T-cell (primary cell): ENCODE measurements around the gene SH3RF3. TPM values are rescaled to one million over a fixed set of nuclear protein-coding genes. Genes with fewer than 3 reads are reported as not detected.

Experiments
- ATAC-seq, 4 experiments: fragments of 200-7000 bp in 3 of 4; fragments of 150-1000 bp in 1 of 4; cut with Tn5 transposase; replicated peaks in 1 of 4; 1 replicate in 3 of 4; 2 replicates in 1 of 4; pipeline ENCODE4 v1.10.0; 2021; ENCODE audit warnings: moderate library complexity in 3 of 4, mild to moderate bottlenecking in 2 of 4, moderate number of reproducible peaks in 1 of 4
- CTCF ChIA-PET, 2 donors: fragments of 300-600 bp; sonication (Branson Sonifier 250); formaldehyde crosslinking; loops; one replicate each; lab custom pipeline; 2022; ENCODE audit warnings: antibody characterized with exemption in 2 of 2; lab: Charles Lee
- POLR2A ChIA-PET, 2 donors: fragments of 300-600 bp; sonication (Branson Sonifier 250); formaldehyde crosslinking; loops; one replicate each; lab custom pipeline; 2022; ENCODE audit warnings: antibody characterized with exemption in 2 of 2; lab: Charles Lee
- DNase-seq, 35 experiments: peaks; one replicate each; pipeline versions ENCODE4 v3.0.0 to v3.0.0-alpha.2; 2013 to 2023
- H3K27ac ChIP-seq: one replicate; pipeline ENCODE4 v1.5.1; 2013; ENCODE audit warnings: low read length
- H3K27me3 ChIP-seq, 2 experiments: replicated peaks in 1 of 2; 1 replicate in 1 of 2; 2 replicates in 1 of 2; pipeline versions ENCODE4 v1.6.1 to v1.7.0; 2013; ENCODE audit warnings: low read length in 1 of 2, mixed read lengths in 1 of 2; ENCODE audit not compliant: control insufficient read depth in 2 of 2, insufficient read depth in 2 of 2; ENCODE audit errors: extremely low read depth in 1 of 2
- H3K36me3 ChIP-seq, 2 donors: 1 replicate in 1 of 2; 2 replicates in 1 of 2; pipeline versions ENCODE4 v1.6.1 to v1.7.0; 2013; ENCODE audit warnings: low read length in 1 of 2; ENCODE audit not compliant: control insufficient read depth in 2 of 2, insufficient read depth in 1 of 2; ENCODE audit errors: extremely low read depth in 1 of 2
- H3K4me1 ChIP-seq, 2 experiments: 1 replicate in 1 of 2; 2 replicates in 1 of 2; pipeline versions ENCODE4 v1.6.1 to v1.7.0; 2013; ENCODE audit warnings: low read length in 2 of 2, mixed read lengths in 1 of 2; ENCODE audit not compliant: insufficient read depth in 2 of 2, control insufficient read depth in 1 of 2; ENCODE audit errors: extremely low read depth in 1 of 2
- H3K4me3 ChIP-seq, 2 donors: 1 replicate in 1 of 2; 2 replicates in 1 of 2; pipeline versions ENCODE4 v1.5.1 to v1.7.0; 2013; ENCODE audit warnings: mild to moderate bottlenecking in 2 of 2, low read length in 1 of 2, moderate library complexity in 1 of 2; ENCODE audit not compliant: control insufficient read depth in 1 of 2; ENCODE audit errors: extremely low read depth in 1 of 2
- H3K9me3 ChIP-seq: 2 replicates; pipeline ENCODE4 v1.7.0; 2013
- H3K27ac Mint-ChIP-seq, 2 donors: one replicate each; pipeline ENCODE4 v1.8.0; 2020 to 2021; ENCODE audit warnings: mild to moderate bottlenecking in 2 of 2, mixed read lengths in 2 of 2
- H3K27me3 Mint-ChIP-seq, 2 donors: one replicate each; pipeline ENCODE4 v1.8.0; 2021 to 2022; ENCODE audit warnings: mixed read lengths in 2 of 2
- H3K36me3 Mint-ChIP-seq: one replicate; pipeline ENCODE4 v1.8.0; 2021; ENCODE audit warnings: mixed read lengths
- H3K4me1 Mint-ChIP-seq, 3 donors: one replicate each; pipeline ENCODE4 v1.8.0; 2020 to 2022; ENCODE audit warnings: mixed read lengths in 3 of 3, mild to moderate bottlenecking in 1 of 3
- H3K4me3 Mint-ChIP-seq, 3 donors: one replicate each; pipeline ENCODE4 v1.8.0; 2020 to 2022; ENCODE audit warnings: mild to moderate bottlenecking in 3 of 3, mixed read lengths in 3 of 3, moderate library complexity in 3 of 3
- H3K9me3 Mint-ChIP-seq, 3 donors: one replicate each; pipeline ENCODE4 v1.8.0; 2020 to 2022; ENCODE audit warnings: mixed read lengths in 3 of 3
- WGBS: methylation state at CpG from one replicate; pipeline ENCODE4 v1.1.5; 2013; ENCODE audit warnings: missing lambda C conversion rate; ENCODE audit not compliant: insufficient coverage; 5-methylcytosine and 5-hydroxymethylcytosine counted together
- total RNA-seq, 35 experiments: library from RNA in 6 of 35; stranded (reverse) in 6 of 35; fragments of 120-200 nt in 1 of 35; gene quantifications; one replicate each; pipeline versions ENCODE4 v1.2.1 to v1.2.4 and lab custom pipeline; 2013 to 2026

SH3RF3 gene
- total RNA-seq, 5 donors from 2014 or later (not counting 1 experiment from before 2014, with no cell fraction given): 1.8 to 4.6 (median 3.6) TPM

DNA sequence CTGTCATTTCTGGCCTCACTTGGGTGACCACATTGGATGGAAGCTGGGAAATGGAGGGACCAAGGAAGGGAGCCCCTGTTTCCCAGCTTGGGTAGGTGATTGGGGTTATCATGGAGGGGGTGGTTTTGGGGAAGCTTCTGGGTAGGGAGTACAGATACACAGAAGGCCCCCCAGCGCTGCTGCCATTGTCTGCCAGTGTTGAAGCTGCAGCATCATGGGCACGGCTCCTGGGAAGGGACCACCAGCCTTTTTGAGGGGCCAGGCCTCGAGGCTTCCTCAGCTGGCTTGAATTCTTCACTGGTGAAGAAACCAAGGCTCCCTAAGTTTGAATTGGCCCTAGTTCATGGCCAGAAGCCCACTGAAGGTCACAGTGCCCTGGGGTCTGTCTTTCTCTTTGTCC, 25.2 kb downstream of the SH3RF3 start:
- CTCF ChIA-PET: interaction anchor here in 1 of 2 donors (0.6 kb wide), 1 partner anchor 12 kb away, joined by 3 read pairs; no protein-coding TSS in a partner anchor
- no peak overlapping the region for H3K4me3 Mint-ChIP-seq
- Histone ChIP-seq H3K4me3 (no peak overlapping the region), H3K36me3 (no peaks in the 10 kb centered on the region), H3K27me3 (peaks cover 0 to 16% of the 10 kb centered on the region in 2 experiments), H3K4me1 (peaks cover 4 to 8% of the 10 kb centered on the region in 2 experiments), H3K9me3 (no peaks in the 10 kb centered on the region), H3K27ac (no peak overlapping the region)
- WGBS: 81% methylated on average over 3 of the region's 3 CpGs
- no peaks in the 10 kb centered on the region for H3K36me3 Mint-ChIP-seq
- POLR2A ChIA-PET: no interaction called here
- no peaks in the 10 kb centered on the region for H3K9me3 Mint-ChIP-seq
- no peak for ATAC-seq
- DNase-seq: no peak
- H3K27ac Mint-ChIP-seq: no peak overlapping the region
- peaks cover 19 to 29% (median 27%) of the 10 kb centered on the region in 3 donors for H3K4me1 Mint-ChIP-seq
- peaks cover 0 to 7% of the 10 kb centered on the region in 2 donors for H3K27me3 Mint-ChIP-seq

GRCh38 chr2:109155553-109156451, 26.8 kb downstream of the SH3RF3 start:
- H3K27ac ChIP-seq: no peak overlapping the region
- Mint-ChIP-seq H3K27ac (no peak overlapping the region), H3K36me3 (no peaks in the 10 kb centered on the region), H3K9me3 (no peaks in the 10 kb centered on the region), H3K27me3 (peaks cover 0 to 10% of the 10 kb centered on the region in 2 donors), H3K4me1 (peaks cover 7 to 17% (median 11%) of the 10 kb centered on the region in 3 donors), H3K4me3 (no peak overlapping the region)
- H3K4me3 ChIP-seq: no peak overlapping the region
- H3K36me3 ChIP-seq: no peaks in the 10 kb centered on the region
- 85% methylated on average over 6 of the region's 11 CpGs for WGBS
- no peak for ATAC-seq
- CTCF ChIA-PET: no interaction called here
- no peak for DNase-seq
- POLR2A ChIA-PET: no interaction called here
- peaks cover 0 to 26% of the 10 kb centered on the region in 2 experiments for H3K27me3 ChIP-seq
- H3K4me1 ChIP-seq: peaks cover 0 to 3% of the 10 kb centered on the region in 2 experiments
- H3K9me3 ChIP-seq: no peaks in the 10 kb centered on the region

- no peaks in the 10 kb centered on the region for H3K4me1 ChIP-seq
- DNase-seq (no peak), ATAC-seq (no peak)
- no peak overlapping the region for H3K27ac ChIP-seq
- no peak overlapping the region for H3K4me3 ChIP-seq
- POLR2A ChIA-PET: no interaction called here
- Mint-ChIP-seq H3K4me3 (no peak overlapping the region), H3K27ac (no peak overlapping the region), H3K9me3 (no peaks in the 10 kb centered on the region), H3K36me3 (no peaks in the 10 kb centered on the region), H3K4me1 (peaks cover 7 to 13% (median 10%) of the 10 kb centered on the region in 3 donors), H3K27me3 (peaks cover 0 to 14% of the 10 kb centered on the region in 2 donors)
- H3K36me3 ChIP-seq: no peaks in the 10 kb centered on the region
- 71% methylated on average over 2 of the region's 5 CpGs for WGBS
- H3K27me3 ChIP-seq: peaks cover 0 to 29% of the 10 kb centered on the region in 2 experiments
- no peaks in the 10 kb centered on the region for H3K9me3 ChIP-seq
- CTCF ChIA-PET: no interaction called here
These were observed 28.6 kb downstream of the SH3RF3 start for GRCh38 chr2:109157563-109158105.

DNA sequence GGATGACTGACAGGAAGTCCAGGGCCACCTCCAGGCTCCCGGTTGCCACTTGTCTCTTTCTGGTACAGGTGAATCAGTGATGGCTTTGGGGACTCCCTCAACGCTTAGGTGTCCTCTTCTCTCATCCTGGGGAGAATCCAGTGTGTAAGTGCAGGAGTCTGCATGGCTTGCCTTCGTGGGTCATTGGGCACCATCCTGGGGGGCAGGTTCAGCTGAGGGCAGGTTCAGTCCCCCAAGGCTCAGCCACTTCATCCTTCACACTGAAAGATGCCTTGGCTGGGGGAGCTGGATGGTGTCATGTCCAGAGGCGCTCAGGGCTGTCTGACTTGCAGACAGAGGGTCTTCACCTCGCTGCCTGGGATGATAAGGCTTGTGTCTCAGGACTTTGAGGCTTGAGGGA, 29.2 kb downstream of the SH3RF3 start:
- no peak for ATAC-seq
- Mint-ChIP-seq H3K4me3 (no peak overlapping the region), H3K27me3 (peaks cover 0 to 17% of the 10 kb centered on the region in 2 donors), H3K27ac (no peak overlapping the region), H3K36me3 (no peaks in the 10 kb centered on the region), H3K9me3 (no peaks in the 10 kb centered on the region), H3K4me1 (peaks cover 10 to 16% (median 10%) of the 10 kb centered on the region in 3 donors)
- H3K4me3 ChIP-seq: no peak overlapping the region
- H3K27me3 ChIP-seq: peaks cover 0 to 32% of the 10 kb centered on the region in 2 experiments
- no peaks in the 10 kb centered on the region for H3K36me3 ChIP-seq
- H3K27ac ChIP-seq: no peak overlapping the region
- POLR2A ChIA-PET: no interaction called here
- WGBS: 80% methylated on average over 2 of the region's 5 CpGs
- DNase-seq: no peak
- H3K9me3 ChIP-seq: no peaks in the 10 kb centered on the region
- CTCF ChIA-PET: no interaction called here
- no peaks in the 10 kb centered on the region for H3K4me1 ChIP-seq

- H3K36me3 Mint-ChIP-seq: no peaks in the 10 kb centered on the region
- Histone ChIP-seq H3K4me1 (no peaks in the 10 kb centered on the region), H3K36me3 (no peaks in the 10 kb centered on the region), H3K27ac (no peak overlapping the region), H3K27me3 (peaks cover 0 to 33% of the 10 kb centered on the region in 2 experiments), H3K4me3 (no peak overlapping the region), H3K9me3 (no peaks in the 10 kb centered on the region)
- WGBS: 82% methylated on average over 13 of the region's 13 CpGs
- H3K27ac Mint-ChIP-seq: no peak overlapping the region
- DNase-seq (no peak), ATAC-seq (no peak)
- no peak overlapping the region for H3K4me3 Mint-ChIP-seq
- CTCF ChIA-PET: interaction anchor here in 1 of 2 donors (1.0 kb wide), 1 partner anchor 351 kb away, joined by 3 read pairs; no protein-coding TSS in a partner anchor
- POLR2A ChIA-PET: no interaction called here
- H3K27me3 Mint-ChIP-seq: peaks cover 0 to 17% of the 10 kb centered on the region in 2 donors
- H3K9me3 Mint-ChIP-seq: no peaks in the 10 kb centered on the region
- H3K4me1 Mint-ChIP-seq: peaks cover 13 to 20% (median 15%) of the 10 kb centered on the region in 3 donors
These were observed 30.1 kb downstream of the SH3RF3 start for GRCh38 chr2:109159096-109159495.

DNA sequence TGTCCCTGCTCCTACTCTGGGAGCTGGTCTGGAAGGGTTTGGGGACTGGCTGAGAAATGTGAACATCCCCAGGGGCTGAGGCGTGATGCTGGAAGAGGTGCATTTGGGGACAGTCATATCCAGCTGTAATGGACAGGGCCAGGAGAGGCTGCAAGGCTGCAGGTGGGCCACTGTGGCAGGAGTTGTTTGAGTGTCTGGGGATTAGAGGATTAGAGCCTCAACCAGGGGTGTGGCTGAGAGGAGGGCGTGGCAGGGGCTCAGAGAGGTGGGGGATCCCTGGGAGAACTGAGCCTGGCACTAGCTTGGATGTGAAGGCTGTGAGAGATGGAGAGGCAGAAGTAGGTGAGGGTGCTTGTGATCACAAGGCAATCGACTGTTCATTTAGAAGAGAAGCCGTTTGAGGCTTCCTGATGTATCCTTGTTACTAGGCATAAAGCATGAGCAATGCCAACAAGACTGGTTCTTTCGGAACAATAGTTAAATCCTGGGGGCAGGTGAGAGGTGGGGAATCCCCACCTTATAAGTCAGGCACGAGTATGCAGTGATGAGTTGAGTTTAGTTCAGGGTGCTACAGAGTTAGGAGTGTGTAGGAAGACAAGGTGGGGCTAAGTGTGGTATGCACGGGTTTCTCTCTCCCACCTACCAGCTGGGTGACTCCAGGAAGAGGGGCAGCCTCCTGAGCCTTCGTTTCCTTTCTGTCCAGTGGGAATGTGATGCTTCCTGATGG, 31.9 kb downstream of the SH3RF3 start:
- H3K9me3 Mint-ChIP-seq: no peaks in the 10 kb centered on the region
- Histone ChIP-seq H3K36me3 (no peaks in the 10 kb centered on the region), H3K27me3 (peaks cover 0 to 38% of the 10 kb centered on the region in 2 experiments), H3K4me3 (no peak overlapping the region), H3K9me3 (no peaks in the 10 kb centered on the region), H3K4me1 (no peaks in the 10 kb centered on the region), H3K27ac (no peak overlapping the region)
- CTCF ChIA-PET: no interaction called here
- ATAC-seq (no peak), DNase-seq (no peak)
- H3K27me3 Mint-ChIP-seq: peaks cover 0 to 19% of the 10 kb centered on the region in 2 donors
- no peak overlapping the region for H3K4me3 Mint-ChIP-seq
- H3K4me1 Mint-ChIP-seq: peaks cover 13 to 19% (median 17%) of the 10 kb centered on the region in 3 donors
- WGBS: 71% methylated on average over 5 of the region's 8 CpGs
- POLR2A ChIA-PET: interaction anchor here in 1 of 2 donors (0.6 kb wide), 1 partner anchor 10 kb away, joined by 3 read pairs; no protein-coding TSS in a partner anchor
- no peaks in the 10 kb centered on the region for H3K36me3 Mint-ChIP-seq
- no peak overlapping the region for H3K27ac Mint-ChIP-seq
